GM21390 (cell line): ENCODE data around the gene SLC15A4.
A peak's percentile ranks its signal among the peaks of the same experiment; 100 is the strongest.
"Not testable (repeated sequence)": the region's sequence is repeated elsewhere in the genome, so short reads cannot be mapped to it uniquely, and the experiment has no call there.

Experiments used
- ATAC-seq: cut with Tn5 transposase; IDR thresholded peaks from one replicate; pipeline ENCODE4 v1.9.1; 2021; ENCODE audit not compliant: unreplicated experiment

The SLC15A4 gene

DNA sequence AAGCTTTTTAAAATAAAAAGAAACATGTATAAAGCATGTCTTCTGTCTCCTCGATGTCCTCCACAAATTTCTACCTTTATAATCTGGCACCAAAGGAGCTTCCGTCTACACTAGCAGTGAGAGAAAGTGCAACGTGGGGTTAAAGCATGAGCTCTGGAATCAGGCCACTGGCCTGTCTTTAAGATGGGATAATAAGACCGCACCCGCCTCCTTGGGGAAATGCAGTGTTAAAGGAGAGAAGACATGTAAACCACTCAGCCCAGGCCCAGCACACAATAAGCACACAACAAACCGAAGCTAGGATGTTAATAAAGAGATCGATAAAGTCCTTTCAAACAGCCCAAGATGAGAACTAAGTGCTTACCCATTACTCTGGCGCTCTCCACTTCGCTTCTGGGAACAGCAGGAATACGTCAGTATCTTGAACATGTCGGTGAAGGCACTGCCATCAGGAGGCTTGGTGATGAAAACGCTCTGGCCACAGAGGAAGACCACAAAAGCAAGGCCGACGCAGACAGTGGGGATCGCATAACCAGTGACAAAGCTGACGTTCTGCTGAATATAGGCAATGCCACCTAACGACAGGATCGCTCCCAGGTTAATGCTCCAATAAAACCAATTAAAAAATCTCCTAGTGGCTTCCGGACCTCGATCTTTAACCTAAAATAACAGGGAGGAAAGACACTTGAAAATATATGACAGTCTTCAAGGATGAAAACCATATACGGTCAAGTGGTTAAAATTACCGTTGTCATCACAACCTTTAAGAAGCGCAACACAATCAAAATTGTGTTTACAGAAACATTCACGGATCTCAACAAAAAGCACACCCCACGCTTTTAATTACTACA is 9.1 kb downstream of the SLC15A4 start:
- no peak for ATAC-seq

DNA sequence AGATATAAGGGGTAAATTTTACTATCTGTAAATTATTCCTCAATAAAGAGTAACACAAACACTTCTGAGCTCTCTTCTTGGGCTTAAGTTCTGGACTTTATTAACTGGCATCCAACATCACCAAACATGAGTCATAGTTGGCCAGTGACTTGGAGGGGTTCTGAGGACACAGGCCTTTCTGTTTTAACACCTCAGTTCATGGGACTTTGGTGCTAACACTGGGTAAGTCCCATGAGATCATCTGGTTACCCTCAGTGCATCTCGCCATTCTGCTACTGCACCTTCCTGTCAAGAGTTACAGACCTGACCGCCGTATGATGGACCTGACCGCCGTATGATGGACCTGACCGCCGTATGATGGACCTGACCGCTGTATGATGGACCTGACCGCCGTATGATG is 9.9 kb downstream of the SLC15A4 start:
- ATAC-seq: no peak

DNA sequence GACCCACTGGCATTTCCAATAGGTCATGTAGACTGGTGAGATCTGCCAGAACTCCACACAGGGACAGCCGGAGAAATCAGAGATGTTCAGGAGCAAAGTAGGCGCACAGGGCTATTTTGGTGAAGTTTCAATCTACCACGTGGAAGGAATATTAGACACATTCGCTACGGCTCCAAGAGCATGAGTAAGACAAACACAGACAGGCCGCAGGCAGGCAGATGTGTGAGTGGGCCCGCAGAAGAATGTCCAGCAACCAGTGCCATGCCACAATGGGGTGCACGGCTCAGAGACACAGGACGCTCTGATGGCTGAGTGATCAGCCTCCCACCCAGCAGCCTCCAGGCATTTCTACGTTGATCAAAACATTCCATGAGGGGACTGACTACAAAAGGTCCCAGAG is 10.4 kb downstream of the SLC15A4 start:
- ATAC-seq: no peak

- ATAC-seq: no peak
These were observed 12.0 kb downstream of the SLC15A4 start for GRCh38 chr12:128811806-128812205.

GRCh38 chr12:128810182-128811127 is 13.3 kb downstream of the SLC15A4 start:
- peak; percentile 88 for ATAC-seq

GRCh38 chr12:128808651-128809050 is 15.1 kb downstream of the SLC15A4 start:
- ATAC-seq: no peak

- ATAC-seq: no peak
These were observed 16.5 kb downstream of the SLC15A4 start for GRCh38 chr12:128807161-128807724.

- no peak for ATAC-seq
These were observed 17.2 kb downstream of the SLC15A4 start for GRCh38 chr12:128806573-128806972.

DNA sequence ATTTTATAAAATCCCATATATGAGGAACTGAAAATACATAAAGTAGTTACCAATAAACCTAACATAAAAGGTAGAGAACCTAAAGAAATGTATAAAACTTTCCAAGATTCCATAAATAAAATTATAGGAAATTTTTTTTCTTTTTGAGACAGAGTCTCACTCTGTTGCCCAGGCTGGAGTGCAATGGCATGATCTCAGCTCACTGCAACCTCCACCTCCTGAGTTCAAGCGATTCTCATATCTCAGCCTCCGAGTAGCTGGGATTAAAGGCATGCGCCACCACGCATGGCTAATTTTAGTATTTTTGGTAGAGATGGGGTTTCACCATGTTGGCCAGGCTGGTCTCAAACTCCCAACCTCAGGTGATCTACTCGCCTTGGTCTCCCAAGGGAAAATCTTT is 18.4 kb downstream of the SLC15A4 start:
- not testable (repeated sequence) for ATAC-seq

DNA sequence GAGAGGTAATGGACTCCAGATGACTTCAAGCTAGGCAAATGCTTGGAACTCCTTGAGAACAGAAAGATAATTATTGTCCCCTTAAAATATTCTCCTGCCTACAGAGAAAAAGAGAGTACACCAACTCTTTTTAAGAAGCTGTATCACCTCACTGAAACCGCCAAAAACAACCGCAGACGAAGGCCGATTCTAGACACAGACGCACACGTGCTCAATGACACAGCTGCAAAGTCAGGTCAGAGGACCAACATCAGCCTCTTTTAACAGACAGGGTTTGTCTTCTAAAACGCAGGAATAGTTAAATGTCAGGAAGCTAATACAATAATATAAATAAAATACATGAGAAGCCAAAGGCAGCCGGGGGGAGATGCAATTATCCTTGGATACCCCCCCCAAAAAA is 19.0 kb downstream of the SLC15A4 start:
- ATAC-seq: no peak

GRCh38 chr12:128803788-128804187 is 20.0 kb downstream of the SLC15A4 start:
- ATAC-seq: no peak

DNA sequence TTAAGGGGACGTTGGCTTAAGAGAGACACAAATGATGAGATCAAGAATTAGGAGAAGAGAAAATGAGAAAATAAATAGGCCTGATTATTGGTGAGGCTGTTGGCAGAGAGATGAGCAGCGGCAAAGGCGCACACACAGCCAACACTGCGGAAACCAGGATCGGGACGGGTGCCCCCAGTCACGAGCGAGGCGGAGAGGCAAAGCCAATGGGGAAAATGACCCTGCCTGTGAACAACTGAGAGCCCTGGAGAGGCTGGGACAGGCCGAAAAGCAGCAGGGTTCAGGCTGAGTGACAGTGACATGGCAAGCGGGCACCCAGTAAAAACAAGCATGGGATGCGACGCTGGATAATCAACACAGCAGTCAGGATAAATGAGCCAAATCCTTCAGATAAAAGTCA is 21.0 kb downstream of the SLC15A4 start:
- no peak for ATAC-seq

DNA sequence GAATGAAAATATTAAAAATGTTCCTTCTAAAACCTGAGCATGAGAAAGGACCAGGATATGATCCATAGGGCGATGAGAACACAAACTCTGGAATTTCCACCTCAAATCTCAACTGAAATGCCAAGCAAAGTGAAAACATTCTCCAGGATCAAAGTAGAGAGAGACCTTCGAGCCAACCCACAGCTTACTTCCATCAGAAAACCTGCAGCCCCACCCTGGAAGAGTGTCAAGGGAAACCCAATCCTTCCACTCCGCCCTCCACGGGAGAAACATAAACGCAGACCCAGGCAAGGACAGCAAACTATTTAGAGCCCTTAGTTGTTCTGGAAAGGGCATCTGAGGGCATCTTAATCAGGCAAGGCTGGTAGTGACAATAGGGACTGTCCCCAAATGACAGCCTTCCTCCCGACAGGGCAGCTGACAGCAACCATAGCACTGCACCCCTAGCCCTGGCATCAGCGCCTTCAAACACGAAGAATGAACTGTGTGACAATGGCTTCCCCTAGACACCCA is 21.8 kb downstream of the SLC15A4 start:
- no peak for ATAC-seq

DNA sequence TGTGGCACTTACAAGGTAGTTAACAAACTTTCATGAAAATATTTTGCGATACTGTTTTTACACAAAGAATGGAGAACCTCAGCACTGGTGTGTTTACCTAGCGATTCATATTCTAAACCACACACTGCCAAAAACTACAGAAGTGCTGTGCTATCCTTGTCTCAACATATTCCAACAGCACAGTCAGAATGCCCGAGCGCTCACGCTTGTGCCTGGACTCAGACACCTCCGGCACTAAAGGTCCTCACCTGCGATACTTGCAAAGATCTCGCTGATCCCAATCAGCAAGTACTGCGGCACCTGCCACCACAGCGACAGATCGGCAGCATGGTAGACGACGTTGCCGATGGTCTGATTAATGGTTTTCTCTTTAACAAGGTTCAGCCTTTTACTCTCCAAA is 23.2 kb downstream of the SLC15A4 start:
- ATAC-seq: no peak

DNA sequence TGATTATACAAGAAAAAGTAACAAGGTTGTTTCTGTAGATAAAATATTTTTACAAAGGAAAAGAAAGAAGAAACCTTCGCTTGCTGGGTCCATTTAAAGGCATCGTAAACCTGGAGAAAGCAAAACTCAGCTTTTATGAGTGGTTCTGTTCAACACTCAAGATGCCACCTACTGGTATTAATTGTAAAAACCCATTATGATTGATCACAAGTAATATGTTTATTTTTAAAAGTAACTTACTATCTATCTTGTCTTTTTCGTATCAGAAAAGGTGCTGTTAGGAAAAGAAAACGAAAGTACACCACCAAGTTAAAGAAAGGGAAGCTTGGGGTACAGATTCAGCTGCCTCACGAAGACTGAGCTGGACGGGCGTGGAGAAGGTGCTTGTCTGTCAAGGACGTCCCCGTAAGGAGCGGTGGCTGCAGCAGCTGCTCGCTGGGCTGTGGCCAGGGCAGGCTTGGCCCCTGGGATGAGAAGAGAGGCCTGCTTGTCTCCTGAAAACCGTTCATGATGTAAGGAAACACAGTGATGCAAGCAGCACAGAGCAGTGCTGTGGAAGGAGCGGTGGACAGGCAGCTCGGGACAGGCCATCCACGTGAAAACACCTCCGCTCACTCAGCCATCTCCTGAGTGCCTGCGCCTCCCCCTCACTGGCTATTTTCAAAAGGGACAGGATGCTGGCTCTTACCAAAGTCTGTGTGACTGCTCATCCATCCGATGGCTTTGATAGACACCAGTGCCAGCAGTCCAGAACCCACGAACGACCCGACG is 25.0 kb downstream of the SLC15A4 start:
- peak; percentile 29 for ATAC-seq

DNA sequence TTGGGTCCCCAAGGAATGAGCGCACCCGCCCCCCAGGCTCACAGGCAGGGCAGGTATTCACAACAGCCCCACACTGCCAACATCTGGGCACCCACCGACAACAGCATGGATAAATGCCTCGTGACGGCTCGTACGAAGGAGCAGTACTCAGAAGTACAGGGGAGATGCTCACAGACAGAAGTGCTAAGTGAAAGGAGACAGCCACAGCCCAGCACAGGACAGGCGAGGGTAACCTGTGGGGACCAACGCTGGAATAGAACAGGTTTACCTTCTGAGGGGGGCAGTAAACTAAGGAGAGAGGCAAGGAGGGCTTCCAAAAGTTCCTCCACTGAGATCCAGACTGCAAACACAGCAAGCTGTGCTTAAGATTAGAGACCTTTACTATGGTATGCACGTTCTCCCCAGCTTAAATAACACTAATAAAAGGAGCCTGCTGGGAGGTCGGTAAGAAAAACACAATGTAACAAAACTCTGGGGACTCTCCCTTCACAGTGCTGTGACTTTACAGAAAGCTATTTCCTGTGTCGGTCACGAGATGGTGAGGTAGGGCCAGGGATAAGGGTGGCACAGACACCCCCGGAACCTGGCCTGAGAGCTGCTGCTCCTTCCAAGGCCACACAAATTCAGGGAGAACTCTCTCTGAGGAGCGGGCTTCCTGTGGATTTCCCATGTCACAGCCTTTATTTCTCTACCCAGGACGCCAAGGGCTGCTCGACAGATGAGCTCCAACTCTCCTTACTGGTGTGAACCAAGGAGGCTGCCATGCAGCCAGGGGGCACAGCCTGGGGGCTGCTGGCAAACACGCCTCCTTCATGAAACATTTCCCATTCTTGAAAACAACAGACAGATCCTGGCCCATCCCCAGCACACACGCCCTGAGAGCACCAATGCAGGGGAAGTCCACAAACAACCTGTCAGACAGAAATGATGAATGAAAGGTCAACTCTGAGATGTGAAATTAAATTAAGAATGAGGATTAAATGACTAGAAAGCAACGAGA is 26.3 kb downstream of the SLC15A4 start:
- ATAC-seq: peak; percentile 38

DNA sequence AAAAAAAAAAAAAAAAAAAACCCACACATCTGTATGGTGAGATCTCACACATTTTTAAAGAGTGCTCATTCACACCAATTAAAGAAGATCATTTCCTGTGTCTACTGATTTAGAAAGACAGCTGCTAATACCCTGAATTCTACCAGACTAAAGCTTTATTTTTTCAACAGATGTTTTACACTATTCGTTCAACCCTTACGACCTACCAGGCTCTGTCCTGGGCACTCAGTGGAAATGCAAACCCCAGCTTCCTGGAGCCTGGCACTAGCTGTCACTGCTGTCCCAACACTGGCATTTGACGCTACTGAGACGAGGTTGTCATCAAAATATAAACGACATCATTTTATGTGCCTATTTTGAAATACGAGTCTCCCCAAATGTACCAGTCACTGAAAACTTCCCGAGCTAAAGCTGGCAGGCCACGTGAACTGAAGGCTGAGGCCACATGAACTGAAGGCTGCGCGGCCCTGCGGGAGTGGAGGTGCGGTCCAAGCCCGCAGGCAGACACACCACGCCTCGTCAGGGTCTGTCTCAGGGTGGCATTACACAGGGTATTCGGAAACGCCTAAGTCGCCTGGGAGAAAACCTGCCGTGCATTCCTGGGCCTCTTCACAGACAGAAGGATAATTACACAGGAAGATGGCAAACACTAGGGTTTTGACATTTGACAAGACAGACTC is 27.2 kb downstream of the SLC15A4 start:
- no peak for ATAC-seq

DNA sequence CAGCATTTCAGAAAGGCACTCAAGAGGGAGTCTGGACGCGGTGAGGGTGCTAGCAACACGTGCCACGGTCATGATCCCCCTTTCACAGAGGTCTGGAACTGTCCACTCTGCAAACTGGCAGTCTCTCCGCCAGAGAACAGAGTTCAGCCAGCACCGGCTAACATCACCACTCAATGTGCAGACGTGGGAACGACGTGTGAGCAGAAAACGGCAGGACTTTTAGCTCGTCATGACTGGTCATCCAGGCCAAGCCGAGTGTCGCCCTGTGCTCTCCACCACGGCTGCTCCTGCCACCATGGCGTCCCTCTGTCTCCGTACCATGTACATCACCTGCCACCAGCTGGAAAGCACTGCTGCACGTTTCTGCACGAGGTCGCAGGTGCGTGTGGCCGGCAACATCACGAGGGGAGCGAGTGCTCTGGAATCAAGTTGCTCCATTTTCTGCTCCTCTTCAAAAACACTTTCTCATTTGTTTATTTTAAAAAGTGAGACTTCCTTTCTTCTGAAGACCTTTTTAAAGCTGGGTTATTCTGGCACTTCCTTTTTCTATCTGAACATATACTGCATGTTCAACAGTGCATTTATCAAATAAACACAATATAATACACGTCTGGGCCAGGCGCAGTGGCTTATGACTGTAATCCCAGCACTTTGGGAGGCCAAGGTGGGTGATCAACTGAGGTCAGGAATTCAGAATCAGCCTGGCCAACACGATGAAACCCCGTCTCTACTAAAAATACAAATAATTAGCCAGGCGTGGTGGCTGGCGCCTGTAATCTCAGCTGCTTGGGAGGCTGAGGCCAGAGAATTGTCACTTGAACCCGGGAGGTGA is 28.0 kb downstream of the SLC15A4 start:
- no peak for ATAC-seq
